Smooth muscle cell (in vitro differentiated cells): ENCODE measurements around the gene MYH11. TPM values are rescaled to one million over a fixed set of nuclear protein-coding genes. Genes with fewer than 3 reads are reported as not detected.
A peak's percentile ranks its signal among the peaks of the same experiment; 100 is the strongest.
"Not testable (repeated sequence)": the region's sequence is repeated elsewhere in the genome, so short reads cannot be mapped to it uniquely, and the experiment has no call there.

ENCODE experiments used
- DNase-seq: peaks from one replicate; lab custom pipeline; 2025; ENCODE audit not compliant: unreplicated experiment; lab: John Stamatoyannopoulos, UW
- H2AFZ ChIP-seq: fragments of 200-600 bp; sonication (generic); 2 replicates; pipeline ENCODE4 v1.6.0; 2016; ENCODE audit warnings: antibody characterized with exemption, low read depth, mild to moderate bottlenecking
- H3F3A ChIP-seq: fragments of 200-600 bp; sonication (generic); 2 replicates; pipeline ENCODE4 v1.6.0; 2017; ENCODE audit warnings: antibody characterized with exemption, low read depth
- H3K27ac ChIP-seq: fragments of 200-600 bp; sonication (generic); 2 replicates; pipeline ENCODE4 v1.5.1; 2016; ENCODE audit warnings: low read depth, mild to moderate bottlenecking
- H3K27me3 ChIP-seq: fragments of 200-600 bp; sonication (generic); 2 replicates; pipeline ENCODE4 v1.6.1; 2016; ENCODE audit warnings: low read depth, mild to moderate bottlenecking
- H3K36me3 ChIP-seq: fragments of 200-600 bp; sonication (generic); 2 replicates; pipeline ENCODE4 v1.5.1; 2016; ENCODE audit warnings: low read depth
- H3K4me1 ChIP-seq: fragments of 200-600 bp; sonication (generic); 2 replicates; pipeline ENCODE4 v1.5.1; 2016; ENCODE audit warnings: low read depth
- H3K4me2 ChIP-seq: fragments of 200-600 bp; sonication (generic); 2 replicates; pipeline ENCODE4 v1.6.0; 2016; ENCODE audit warnings: mild to moderate bottlenecking
- H3K4me3 ChIP-seq: fragments of 200-600 bp; sonication (generic); 2 replicates; pipeline ENCODE4 v1.5.1; 2016; ENCODE audit warnings: mild to moderate bottlenecking
- H3K79me2 ChIP-seq: fragments of 200-600 bp; sonication (generic); 2 replicates; pipeline ENCODE4 v1.6.0; 2016; ENCODE audit warnings: low read depth, mild to moderate bottlenecking
- H3K9ac ChIP-seq: fragments of 200-600 bp; sonication (generic); 2 replicates; pipeline ENCODE4 v1.6.0; 2016; ENCODE audit warnings: low read depth
- H3K9me3 ChIP-seq: fragments of 200-600 bp; sonication (generic); replicated peaks from 2 replicates; pipeline ENCODE4 v1.5.1; 2016; ENCODE audit warnings: low read depth
- H4K20me1 ChIP-seq: fragments of 200-600 bp; sonication (generic); 2 replicates; pipeline ENCODE4 v1.6.0; 2016; ENCODE audit warnings: low read depth
- CTCF ChIP-seq: fragments of 200-600 bp; sonication (generic); IDR thresholded peaks from 2 replicates; pipeline ENCODE4 v1.5.1; 2017; ENCODE audit warnings: borderline replicate concordance, mild to moderate bottlenecking, antibody characterized with exemption; ENCODE audit not compliant: insufficient read depth, poor library complexity, severe bottlenecking
- WGBS: methylation state at CpG from one replicate; pipeline ENCODE4 v1.1.7; 2016; ENCODE audit warnings: low lambda C conversion rate; 5-methylcytosine and 5-hydroxymethylcytosine counted together
- polyA plus RNA-seq: library from polyadenylated mRNA; unstranded; fragments of >200 nt; fragmentation: Nextera tagmentation; extraction: Ambion mirVana; gene quantifications from 2 replicates; pipeline ENCODE4 v1.2.1, GENCODE V29; 2016
- total RNA-seq: library from RNA; depleted of rRNA; stranded (reverse); fragments of >200 nt; gene quantifications from 2 replicates; pipeline ENCODE4 v1.2.3, GENCODE V29; 2014

Gene MYH11
- total and polyA plus RNA-seq, 2 experiments from 2014 or later: 0.58 TPM; not detected in 1

GRCh38 chr16:15811481-15812400, 45.1 kb downstream of the MYH11 start:
- WGBS: 31% methylated on average over 13 of the region's 13 CpGs
- no peaks in the 10 kb centered on the region for H3K36me3 ChIP-seq
- peaks cover 68% of the 10 kb centered on the region for H3K27me3 ChIP-seq
- H3K79me2 ChIP-seq: no peaks in the 10 kb centered on the region
- no peak overlapping the region for H2AFZ ChIP-seq
- peaks cover 5% of the 10 kb centered on the region for H3K4me1 ChIP-seq
- TF ChIP-seq CTCF: no peak
- no peak overlapping the region for H3K27ac ChIP-seq
- DNase-seq: peak; percentile 10
- peaks cover 8% of the 10 kb centered on the region for H4K20me1 ChIP-seq
- no peak overlapping the region for H3K9ac ChIP-seq
- no peaks in the 10 kb centered on the region for H3F3A ChIP-seq
- no peak overlapping the region for H3K4me3 ChIP-seq
- H3K9me3 ChIP-seq: peaks cover 16% of the 10 kb centered on the region
- H3K4me2 ChIP-seq: no peak overlapping the region

GRCh38 chr16:15810949-15811348, 45.9 kb downstream of the MYH11 start:
- DNase-seq: no peak
- Histone ChIP-seq H3K9ac (no peak overlapping the region), H3K4me3 (no peak overlapping the region), H4K20me1 (peaks cover 8% of the 10 kb centered on the region), H3F3A (no peaks in the 10 kb centered on the region), H3K27me3 (peaks cover 68% of the 10 kb centered on the region), H2AFZ (no peak overlapping the region), H3K27ac (no peak overlapping the region), H3K9me3 (peaks cover 10% of the 10 kb centered on the region), H3K79me2 (no peaks in the 10 kb centered on the region), H3K36me3 (no peaks in the 10 kb centered on the region), H3K4me1 (peaks cover 5% of the 10 kb centered on the region), H3K4me2 (no peak overlapping the region)
- 87% methylated on average over 3 of the region's 3 CpGs for WGBS
- no peak for TF ChIP-seq CTCF

GRCh38 chr16:15810411-15810810, 46.4 kb downstream of the MYH11 start:
- Histone ChIP-seq H3F3A (no peaks in the 10 kb centered on the region), H4K20me1 (peaks cover 8% of the 10 kb centered on the region), H3K36me3 (no peaks in the 10 kb centered on the region), H3K9me3 (peaks cover 4% of the 10 kb centered on the region), H2AFZ (no peak overlapping the region), H3K4me1 (peaks cover 5% of the 10 kb centered on the region), H3K4me2 (no peak overlapping the region), H3K4me3 (no peak overlapping the region), H3K27ac (no peak overlapping the region), H3K27me3 (peaks cover 68% of the 10 kb centered on the region), H3K9ac (no peak overlapping the region), H3K79me2 (no peaks in the 10 kb centered on the region)
- DNase-seq: no peak
- no peak for TF ChIP-seq CTCF
- WGBS: 68% methylated on average over 4 of the region's 4 CpGs

- H3K4me1 ChIP-seq, H3K4me2 ChIP-seq, H3K4me3 ChIP-seq, H4K20me1 ChIP-seq, H3K9me3 ChIP-seq, H3K79me2 ChIP-seq, H3K36me3 ChIP-seq, H3K27ac ChIP-seq, H2AFZ ChIP-seq, H3K9ac ChIP-seq, DNase-seq, H3F3A ChIP-seq: not testable (repeated sequence)
- peaks cover 68% of the 10 kb centered on the region for H3K27me3 ChIP-seq
- WGBS: 96% methylated on average over 7 of the region's 7 CpGs
Observed at GRCh38 chr16:15809297-15809696, 47.5 kb downstream of the MYH11 start.
